DMS53 (cell line): ENCODE data around the gene TMEM94.
"Not testable (repeated sequence)": the region's sequence is repeated elsewhere in the genome, so short reads cannot be mapped to it uniquely, and the experiment has no call there.

Source experiments
- DNase-seq: peaks from one replicate; lab custom pipeline; 2025; lab: John Stamatoyannopoulos, UW

The TMEM94 gene

DNA sequence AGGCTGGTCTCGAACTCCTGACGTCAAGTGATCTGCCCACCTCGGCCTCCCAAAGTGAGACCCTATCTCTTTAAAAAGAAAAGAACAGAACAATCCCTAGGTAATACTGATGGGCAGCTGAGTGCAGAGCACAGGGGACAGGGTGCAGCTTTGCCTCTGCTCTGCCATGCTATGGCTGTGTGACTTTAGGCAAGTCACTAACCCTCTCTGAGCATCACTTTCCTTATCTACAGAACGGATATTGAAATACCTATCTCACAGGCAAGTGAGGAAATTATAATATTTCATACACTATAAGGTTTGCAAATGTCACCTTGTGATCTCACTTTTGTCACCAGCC is 54.8 kb downstream of the TMEM94 start:
- DNase-seq, result no peak

DNA sequence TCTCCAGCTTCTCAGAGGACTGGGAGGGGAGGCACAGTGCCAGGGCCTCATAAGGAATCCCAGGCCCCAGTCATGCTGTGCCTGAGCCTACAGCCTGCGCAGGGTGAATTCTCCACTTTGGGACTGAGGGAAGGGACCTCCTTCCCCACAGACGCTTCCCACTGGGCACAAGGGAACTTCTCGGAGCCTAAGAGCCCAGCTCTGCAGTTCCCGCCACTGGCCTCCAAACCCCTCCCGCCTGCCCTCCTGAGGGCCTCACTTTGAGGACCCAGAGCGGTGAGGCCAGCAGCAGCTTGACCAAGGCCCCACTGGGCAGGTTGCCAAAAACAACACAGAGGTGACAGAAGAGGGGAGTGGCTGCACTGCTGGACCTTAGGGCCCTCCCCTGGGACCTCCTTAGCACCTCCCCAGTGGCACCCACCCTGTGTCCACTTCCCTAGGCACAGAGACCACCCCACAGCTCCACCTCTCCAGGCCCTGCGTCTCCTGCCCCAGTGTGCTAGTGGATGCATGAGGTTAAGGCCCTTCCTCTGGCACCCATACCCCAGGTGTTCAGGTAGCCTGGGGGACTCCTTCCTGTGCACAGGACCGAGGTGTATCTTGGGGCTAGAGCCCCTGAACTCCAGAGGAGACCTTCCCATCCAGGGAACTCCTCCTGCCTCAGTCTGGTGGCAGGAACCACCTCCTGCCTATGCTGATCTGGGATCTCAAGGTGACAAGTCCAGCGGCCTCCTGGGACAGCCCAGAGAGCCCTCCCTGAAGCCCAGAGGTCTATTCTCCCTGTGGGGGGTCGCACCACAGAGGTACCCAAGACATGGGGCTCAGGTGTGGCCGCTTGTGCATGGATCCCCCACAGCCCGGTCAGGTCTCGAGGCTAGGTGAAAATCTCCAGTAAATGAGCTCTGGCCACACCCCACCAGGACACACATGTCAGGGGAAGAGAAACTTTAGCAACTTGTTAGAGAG is 55.5 kb downstream of the TMEM94 start:
- DNase-seq, result peak; percentile 65

DNA sequence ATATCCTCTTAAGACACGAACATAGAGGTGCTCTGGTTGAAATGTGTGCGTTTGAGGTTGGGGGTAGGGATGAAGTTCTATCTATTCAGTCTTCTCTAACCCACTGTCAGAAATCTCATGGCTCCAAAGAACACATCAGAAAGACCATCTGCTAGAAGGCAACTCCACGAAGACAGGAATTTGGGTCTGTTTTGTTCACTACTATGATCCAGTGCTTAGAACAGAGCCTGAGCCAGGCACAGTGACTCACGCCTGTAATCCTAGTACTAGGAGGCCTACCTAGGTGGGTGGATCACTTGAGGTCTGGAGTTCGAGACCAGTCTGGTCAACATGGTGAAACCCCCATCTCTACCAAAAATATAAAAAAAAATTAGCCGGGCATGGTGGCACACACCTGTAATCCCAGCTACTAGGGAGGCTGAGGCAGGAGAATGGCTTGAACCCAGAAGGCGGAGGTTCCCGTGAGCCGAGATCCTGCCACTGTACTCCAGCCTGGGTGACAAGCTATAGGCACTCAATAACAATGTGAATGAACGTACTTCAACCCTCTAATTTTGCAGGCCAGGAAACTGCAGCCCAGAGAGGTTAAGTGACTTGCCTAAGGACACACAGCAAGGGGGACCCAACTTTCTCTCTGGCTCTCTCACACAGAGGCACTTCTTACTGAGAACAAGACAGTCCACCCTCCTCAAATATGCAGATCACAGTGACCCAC is 56.6 kb downstream of the TMEM94 start:
- DNase-seq, result no peak

DNA sequence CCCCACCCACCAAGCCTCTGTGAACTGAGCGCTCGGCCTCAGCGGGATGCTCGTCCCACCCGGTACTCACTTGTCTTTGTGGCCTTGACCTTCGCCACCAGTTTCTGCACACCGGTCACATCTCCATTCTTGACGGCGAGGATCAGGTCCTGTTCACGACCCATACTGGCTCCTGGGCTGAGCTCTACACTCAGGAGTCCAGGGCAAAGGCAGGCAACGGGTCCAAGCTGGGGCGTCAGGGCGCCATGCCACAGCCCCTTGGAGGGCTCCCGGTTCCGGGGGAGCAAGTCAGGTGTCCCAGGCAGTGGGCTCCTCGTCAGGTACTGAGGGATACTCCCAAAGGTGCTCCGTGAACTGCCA is 57.2 kb downstream of the TMEM94 start:
- no peak for DNase-seq

DNA sequence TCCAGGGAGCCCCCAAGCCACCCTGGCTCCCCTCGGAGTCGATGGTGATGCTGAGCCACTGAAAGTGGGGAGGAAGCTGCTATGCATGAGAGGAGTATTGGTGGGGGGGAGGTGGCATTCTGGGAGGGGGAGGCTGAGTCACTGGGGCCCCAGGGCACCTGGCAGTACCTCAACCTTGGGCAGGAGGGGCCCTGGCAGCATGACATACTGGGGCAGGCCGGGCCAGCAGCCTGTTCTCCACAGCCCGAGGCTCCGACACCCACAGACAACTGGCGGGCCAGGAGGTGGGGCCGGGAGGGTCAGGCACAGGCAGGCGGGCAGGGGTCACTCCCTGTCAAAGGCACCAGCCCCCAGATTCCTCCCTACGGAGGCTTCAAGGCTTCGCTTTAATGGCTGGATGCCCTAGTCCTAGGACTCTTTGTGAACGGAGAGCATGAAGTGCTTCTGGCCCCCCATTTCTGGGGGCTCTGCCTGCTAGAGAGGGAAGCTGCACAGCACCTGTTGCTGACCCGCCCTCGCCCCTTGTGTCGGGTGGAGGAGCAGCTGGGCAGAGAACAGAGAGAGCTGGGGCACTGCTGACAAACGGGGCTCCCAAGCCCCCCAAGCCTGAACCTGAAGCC is 58.0 kb downstream of the TMEM94 start:
- peak; percentile 56 for DNase-seq

DNA sequence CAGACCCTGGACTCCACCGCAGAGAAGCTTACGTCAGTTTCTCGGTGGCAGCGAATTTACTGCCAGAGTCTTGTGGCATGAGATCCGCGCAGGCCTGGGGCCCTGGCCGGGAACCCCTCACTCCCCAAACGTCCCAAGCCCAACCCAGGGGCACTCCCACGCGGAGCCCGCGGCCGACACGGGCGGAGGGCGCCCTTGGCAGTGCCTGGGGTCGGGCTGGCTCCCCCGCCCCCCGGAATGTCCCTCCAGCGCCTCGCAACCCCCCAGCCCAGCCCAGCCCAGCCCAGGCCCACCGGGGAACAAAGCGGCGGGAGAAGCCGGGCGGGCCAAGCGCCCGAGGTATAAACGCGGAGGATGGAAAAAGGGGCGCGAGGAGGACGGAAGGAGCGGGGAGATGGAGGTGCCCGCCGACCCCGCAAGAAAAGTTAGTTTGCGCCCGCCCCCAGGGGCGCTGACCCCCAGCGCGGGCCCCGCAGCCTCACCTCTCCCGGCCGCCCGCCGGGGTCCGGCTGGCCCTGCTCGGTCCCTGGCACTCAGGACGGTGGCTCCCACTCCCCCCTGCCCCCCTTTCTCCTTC is 58.6 kb downstream of the TMEM94 start:
- DNase-seq, result peak; percentile 61

DNA sequence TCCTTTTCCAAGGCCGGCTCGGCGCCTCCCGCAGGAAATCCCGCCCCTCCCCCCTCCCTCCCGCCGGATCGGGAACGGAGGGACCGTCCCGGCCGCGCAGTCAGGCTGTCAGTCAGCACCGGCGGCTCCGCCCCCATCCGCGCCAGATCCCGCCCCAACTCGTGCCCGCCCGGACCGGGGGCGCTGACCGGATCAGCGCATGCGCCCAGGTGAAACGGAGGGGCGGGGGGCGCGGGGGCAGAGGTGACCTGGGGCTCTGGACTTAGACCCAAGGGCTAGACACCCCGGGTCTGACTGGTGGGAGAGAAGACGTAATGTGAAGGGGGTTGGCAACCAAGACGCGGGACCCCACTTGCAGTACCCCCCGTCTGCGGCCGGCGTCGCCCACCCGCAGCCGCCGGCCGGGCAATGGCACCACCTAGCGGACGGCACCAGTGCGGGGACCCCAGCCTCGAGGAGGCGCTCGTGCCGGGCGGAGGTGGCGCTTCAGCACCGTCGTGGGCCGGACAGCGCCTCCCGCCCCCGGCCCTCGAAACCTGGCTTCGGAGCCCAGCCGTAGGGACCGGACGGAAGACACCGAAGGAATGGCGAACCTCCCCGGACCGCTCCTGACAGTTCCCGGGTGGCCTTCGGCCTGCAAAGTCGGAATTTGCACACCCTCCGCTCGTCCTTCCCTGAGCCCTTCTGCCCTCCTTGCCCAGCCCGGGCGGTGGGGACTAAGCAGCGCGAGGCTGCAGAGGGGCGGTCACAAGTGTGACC is 59.2 kb downstream of the TMEM94 start, which contains the start of gene CASKIN2:
Gene CASKIN2 (minus strand): TSS at position 42 of the 759 bp plus-strand sequence. CDS start 1,733 bp downstream, outside the sequence.
- peak; percentile 96 for DNase-seq

DNA sequence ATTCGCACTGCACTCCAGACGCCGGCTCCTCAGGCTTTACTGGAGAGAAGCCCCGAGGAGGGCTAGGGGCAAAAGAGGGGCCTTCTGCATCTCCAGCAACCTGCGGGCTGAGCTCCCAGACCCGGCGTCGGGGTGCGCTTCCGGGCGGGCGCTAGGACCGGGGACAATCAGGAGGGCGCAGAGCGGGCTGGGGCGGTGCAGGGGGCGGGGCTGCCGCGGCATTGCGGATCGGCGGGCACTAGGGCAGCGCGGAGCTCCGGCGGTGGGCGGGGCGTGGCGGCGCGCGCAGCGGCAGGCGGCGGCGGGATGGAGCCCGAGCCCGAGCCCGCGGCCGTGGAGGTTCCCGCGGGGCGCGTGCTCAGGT is 59.8 kb downstream of the TMEM94 start, which contains the start of gene TSEN54:
Gene TSEN54 (plus strand): TSS at position 274 of the 364 bp plus-strand sequence. CDS start 33 bp downstream, at position 307.
- DNase-seq, result peak; percentile 94

DNA sequence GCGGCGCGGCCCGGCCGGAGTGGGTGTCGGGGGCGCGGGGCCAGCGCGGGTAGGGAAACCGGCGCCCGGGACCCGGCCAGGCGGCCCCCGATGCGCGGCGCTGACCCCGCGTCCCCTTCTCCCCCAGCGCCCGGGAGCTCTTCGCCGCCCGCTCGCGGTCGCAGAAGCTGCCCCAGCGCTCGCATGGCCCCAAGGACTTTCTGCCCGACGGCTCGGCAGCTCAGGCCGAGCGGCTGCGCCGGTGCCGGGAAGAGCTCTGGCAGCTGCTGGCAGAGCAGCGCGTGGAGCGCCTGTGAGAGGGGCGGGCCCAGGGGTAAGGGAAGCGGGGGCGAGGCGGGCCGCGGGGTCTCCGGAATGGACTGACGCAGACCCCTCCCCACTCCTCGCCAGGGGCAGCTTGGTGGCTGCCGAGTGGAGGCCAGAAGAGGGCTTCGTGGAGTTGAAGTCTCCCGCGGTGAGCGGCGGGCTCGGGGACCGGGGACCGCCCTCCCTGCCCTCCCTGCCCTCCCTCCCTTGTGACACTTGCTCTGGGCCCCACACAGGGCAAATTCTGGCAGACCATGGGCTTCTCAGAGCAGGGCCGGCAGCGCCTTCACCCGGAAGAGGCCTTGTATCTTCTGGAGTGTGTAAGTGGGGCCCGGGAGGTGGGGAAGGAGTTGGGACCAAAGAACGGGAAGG is 60.3 kb downstream of the TMEM94 start:
- DNase-seq, result peak; percentile 77

DNA sequence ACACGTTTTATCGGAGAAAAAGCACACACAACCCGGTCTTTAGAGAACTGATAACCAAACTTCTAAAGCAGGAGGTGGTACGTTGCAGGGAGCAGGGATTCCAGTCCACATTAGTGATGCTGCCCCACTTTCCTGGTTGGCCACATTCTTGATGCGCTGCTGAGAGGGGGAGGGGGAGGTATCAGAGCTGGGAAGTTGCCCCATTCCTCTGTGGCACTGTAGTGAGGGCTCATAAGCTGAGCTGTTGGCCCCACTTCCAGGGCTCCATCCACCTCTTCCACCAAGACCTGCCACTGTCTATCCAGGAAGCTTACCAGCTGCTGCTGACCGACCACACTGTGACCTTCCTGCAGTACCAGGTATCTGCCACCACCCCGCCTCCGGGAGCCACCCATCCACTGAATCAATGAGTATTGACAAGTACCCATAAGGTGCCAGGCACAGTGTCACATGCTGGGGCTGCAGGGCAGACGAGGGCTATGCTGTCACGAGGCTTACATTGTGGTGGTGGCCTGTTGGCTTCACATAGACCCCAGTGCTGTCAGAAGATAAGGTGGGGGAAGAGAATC is 60.9 kb downstream of the TMEM94 start:
- peak; percentile 74 for DNase-seq

DNA sequence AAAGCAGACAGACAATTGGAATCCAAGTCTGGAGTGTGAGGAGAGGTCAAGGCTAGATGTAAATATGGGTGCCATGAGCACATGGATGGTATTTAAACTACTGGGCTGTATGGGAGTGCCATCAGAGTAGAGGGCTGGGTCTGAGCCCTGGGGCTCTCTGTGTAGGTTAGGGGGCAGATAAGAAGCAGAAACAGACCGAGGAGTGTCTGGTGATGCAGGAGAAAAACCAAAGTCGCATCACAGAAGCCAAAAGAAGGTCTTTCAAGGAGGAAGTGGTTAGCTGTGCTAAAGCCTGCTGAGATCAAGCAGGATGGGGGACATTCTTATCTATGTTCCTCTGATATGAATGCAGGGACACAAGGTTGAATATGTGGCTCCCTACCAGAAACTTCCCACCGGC is 61.8 kb downstream of the TMEM94 start:
- no peak for DNase-seq

DNA sequence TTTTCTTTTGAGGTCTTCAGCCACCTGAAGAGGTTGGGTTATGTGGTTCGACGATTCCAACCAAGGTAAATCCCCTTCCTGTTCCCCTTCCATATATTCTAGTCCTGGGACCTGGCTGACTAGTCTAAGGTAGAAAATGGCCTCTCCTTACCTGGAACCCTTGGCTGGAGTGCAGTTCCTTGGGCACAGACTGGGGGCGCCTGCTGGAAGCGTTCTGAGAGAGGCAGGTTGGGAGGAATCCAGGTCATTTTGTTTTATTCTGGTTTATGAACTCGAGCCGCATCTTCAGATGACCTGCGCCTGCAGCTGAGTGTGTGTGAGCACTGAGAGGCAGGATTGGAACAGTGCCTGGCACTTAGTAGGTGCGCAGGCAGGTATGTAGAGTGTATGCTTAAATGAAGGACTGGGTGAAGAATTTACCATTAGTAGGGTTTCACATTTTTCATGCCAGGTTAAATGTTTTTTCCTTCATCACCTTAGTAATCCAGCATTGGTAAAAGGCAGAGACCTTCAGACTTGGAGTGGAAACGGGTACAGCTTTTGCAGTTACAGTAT is 62.6 kb downstream of the TMEM94 start:
- no peak for DNase-seq

DNA sequence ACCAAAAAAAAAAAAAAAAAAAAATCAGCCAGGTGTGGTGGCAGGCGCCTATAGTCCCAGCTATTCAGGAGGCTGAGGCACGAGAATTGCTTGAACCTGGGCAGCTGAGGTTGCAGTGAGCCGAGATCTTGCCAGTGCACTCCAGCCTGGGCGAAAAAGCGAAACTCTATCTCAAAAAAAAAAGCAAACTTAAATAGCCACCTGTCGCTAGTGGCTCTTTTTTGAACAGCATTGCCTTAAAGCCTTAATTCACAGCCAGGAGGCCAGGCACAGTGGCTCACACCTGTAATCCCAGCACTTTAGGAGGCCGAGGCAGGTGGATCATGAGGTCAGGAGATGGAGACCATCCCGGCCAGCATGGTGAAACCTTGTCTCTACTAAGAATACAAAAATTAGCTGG is 64.0 kb downstream of the TMEM94 start:
- DNase-seq, result not testable (repeated sequence)

DNA sequence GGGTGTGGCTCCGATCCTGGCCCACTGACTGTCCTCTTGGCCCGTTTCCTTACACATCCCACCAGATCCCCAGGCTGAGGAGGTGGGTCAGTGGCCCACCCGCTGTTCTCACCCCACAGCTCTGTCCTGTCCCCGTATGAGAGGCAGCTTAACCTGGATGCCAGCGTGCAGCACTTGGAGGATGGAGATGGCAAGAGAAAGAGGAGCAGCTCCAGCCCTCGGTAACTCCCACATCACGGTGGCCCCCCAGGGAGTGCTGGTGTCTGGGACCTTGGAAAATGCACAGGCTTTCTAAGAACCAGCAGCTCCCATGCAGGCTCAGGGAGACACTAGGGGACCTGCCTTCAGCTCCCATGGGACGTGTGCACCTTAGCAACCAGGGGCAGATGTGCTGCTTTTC is 64.9 kb downstream of the TMEM94 start:
- no peak for DNase-seq

DNA sequence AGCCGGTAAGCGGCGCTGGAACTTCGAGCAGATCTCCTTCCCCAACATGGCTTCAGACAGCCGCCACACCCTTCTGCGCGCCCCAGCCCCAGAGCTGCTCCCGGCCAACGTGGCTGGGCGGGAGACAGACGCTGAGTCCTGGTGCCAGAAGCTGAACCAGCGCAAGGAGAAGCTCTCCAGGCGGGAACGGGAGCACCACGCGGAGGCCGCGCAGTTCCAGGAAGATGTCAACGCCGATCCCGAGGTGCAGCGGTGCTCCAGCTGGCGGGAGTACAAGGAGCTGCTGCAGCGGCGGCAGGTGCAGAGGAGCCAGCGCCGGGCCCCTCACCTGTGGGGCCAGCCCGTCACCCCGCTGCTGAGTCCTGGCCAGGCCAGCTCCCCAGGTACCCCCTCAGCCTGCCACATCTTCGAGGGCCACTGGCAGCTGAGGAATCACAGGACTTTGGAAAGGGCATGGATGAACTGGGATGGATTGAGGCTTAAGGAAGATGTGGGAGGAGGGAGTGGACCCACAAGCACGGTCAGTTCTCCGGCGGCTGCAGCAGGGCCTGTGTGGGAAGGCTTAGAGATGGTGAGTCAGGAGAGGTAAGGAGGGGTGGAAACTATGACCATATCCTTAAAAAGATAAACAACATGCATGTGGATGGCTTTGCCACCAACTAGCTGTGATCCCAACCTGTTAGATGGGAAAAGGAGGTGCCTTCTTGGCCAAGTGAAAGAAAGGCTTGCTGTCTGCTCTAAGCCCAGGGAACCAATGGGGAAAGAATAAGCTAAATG is 65.7 kb downstream of the TMEM94 start:
- DNase-seq, result no peak

DNA sequence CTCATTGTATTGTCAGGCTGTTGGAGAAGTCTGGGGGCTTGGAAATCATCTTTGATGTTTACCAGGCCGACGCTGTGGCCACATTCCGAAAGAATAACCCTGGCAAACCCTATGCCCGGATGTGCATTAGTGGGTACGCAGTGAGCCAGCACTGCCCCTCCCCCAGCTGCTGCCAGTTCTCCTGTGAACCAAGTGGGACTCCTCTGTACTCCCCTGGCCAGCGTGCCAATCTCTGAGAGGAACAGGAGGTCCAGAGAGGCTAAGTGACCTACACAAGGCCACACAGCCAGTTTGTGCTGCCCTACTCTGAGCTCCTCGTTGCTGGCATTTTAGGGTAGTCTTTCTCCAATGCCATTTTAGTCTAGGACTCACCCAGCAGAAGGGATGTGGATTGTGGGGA is 67.2 kb downstream of the TMEM94 start:
- no peak for DNase-seq

DNA sequence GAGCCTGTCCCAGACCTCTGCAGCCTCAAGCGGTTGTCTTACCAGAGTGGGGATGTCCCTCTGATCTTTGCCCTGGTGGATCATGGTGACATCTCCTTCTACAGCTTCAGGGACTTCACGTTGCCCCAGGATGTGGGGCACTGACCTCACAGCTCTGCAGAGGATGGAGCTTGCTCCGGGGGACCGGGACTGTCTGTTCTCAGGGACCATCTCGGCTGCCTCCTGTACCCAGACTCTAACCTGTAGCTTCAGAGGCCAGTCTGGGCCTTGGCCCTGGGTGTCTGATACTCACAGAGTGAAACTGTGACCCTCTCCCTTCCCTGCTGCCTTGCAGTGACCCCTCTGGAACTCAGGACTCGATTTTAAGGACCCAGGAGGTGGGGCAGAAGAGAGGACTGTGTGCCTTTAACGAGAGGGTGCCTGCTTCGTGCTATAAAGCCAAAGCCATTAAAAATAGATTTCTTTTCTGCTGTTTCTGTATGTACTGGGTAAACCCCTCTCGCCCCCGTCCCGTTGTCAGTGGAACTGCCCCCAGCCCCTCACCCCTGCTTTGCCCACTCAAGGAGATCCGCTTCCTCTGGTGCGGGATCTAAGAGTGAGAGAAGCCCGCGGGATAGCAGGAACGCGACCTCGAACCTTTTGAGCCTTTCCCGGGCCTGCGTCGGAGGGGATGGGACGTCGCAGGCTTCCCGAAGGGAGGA is 68.0 kb downstream of the TMEM94 start:
- DNase-seq, result no peak

DNA sequence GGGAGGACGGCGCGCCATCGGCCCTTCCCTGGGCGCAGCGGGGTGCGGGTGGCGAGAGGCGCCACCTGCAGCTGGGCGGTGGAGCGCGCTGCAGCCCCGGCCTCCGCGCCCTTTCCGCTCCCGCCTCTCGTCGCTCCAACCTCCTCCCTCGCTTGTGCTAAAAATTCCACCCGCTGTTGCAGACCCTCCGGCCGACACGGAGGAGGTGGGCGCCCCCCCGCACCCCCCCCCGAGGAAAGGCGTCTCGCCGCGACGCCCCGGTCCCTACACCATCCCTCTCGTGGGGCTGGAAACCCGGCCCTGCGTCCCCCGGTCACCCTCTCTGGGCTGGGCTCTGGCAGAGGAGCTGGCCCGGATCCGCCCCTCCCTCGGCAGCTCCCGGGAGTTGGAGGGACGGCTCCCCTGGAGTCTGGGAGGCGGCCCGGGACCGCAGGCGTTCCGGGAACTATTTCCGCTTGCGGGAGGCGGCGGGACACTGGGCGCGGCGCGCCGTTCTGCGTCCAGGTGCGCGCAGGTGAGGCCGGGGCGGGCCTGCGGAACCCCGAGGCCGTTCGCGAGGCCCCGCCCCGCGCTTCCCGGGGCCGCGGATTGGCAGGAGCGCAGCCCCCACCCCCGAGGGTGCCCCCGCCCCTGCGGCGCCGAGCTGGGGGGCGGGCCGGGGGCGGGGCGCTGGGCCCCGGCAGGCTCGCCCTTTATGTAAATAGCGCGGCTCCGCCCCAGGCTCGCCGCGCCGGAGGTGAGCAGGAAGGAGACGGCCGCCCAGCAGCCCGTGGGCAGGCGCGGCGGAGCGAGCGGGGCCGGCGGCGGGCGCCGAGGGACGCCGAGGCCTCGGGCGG is 68.8 kb downstream of the TMEM94 start, which contains the start of gene LLGL2:
Gene LLGL2 (plus strand): TSS at position 728 of the 836 bp plus-strand sequence. CDS start 17,730 bp downstream, outside the sequence.
- peak; percentile 98 for DNase-seq
